IMR-90 (cell line): Measurements from ENCODE around the gene FSIP1. TPM values are rescaled to one million over a fixed set of nuclear protein-coding genes. Genes with fewer than 3 reads are reported as not detected.

ENCODE experiments used
- ATAC-seq: fragments of 200-7000 bp; cut with Tn5 transposase; 2 replicates; pipeline ENCODE4 v1.9.1; 2020; ENCODE audit warnings: low read depth, mild to moderate bottlenecking, moderate library complexity
- BruUV-seq: library from RNA; stranded (reverse); fragments of 400-500 nt; replicated peaks from 2 replicates; lab custom pipeline; 2021; lab: Mats Ljungman, UMichigan
- CTCF ChIA-PET: fragments of 300-600 bp; formaldehyde crosslinking; extraction: SDS; loops from one replicate; lab custom pipeline; 2021; ENCODE audit warnings: antibody characterized with exemption; lab: Yijun Ruan, JAX
- POLR2A ChIA-PET: fragments of 300-600 bp; sonication (Branson Sonifier 250); formaldehyde crosslinking; loops from one replicate; lab custom pipeline; 2022; ENCODE audit warnings: antibody characterized with exemption; ENCODE audit not compliant: unreplicated experiment; lab: Charles Lee
- DNase-seq: peaks from one replicate; pipeline ENCODE4 v3.0.0; 2013
- H2AFZ ChIP-seq: replicated peaks from 2 replicates; pipeline ENCODE3; 2013; ENCODE audit warnings: low read length, mild to moderate bottlenecking; ENCODE audit not compliant: poor library complexity
- H2AK5ac ChIP-seq: 2 replicates; pipeline ENCODE4 v1.6.1; 2013; ENCODE audit warnings: low read depth, low read length, inconsistent platforms
- H2AK9ac ChIP-seq: replicated peaks from 2 replicates; pipeline ENCODE3; 2013; ENCODE audit warnings: mild to moderate bottlenecking, low read depth, low read length, moderate library complexity; ENCODE audit not compliant: poor library complexity
- H2BK120ac ChIP-seq: 2 replicates; pipeline ENCODE4 v1.6.1; 2013; ENCODE audit warnings: low read depth, low read length, inconsistent platforms
- H2BK15ac ChIP-seq: 3 replicates; pipeline ENCODE4 v1.6.1; 2013; ENCODE audit warnings: low read depth, low read length, inconsistent platforms
- H2BK20ac ChIP-seq: 2 replicates; pipeline ENCODE4 v1.6.1; 2013; ENCODE audit warnings: low read depth, mild to moderate bottlenecking, inconsistent platforms, low read length, moderate library complexity
- H2BK5ac ChIP-seq: 2 replicates; pipeline ENCODE4 v1.6.1; 2013; ENCODE audit warnings: mild to moderate bottlenecking, low read depth, low read length, inconsistent platforms; ENCODE audit not compliant: poor library complexity, severe bottlenecking
- H3K14ac ChIP-seq: replicated peaks from 2 replicates; pipeline ENCODE4 v1.6.1; 2013; ENCODE audit warnings: low read depth, low read length, inconsistent platforms
- H3K18ac ChIP-seq: 2 replicates; pipeline ENCODE4 v1.6.1; 2013; ENCODE audit warnings: low read depth, low read length, control low read depth
- H3K23ac ChIP-seq: 2 replicates; pipeline ENCODE4 v1.6.1; 2013; ENCODE audit warnings: low read depth, low read length, inconsistent platforms
- H3K27ac ChIP-seq: 2 replicates; pipeline ENCODE4 v1.5.1; 2013; ENCODE audit warnings: mild to moderate bottlenecking, control low read depth, low read length; ENCODE audit not compliant: insufficient read depth
- H3K27me3 ChIP-seq: 2 replicates; pipeline ENCODE4 v1.6.1; 2013; ENCODE audit warnings: low read length; ENCODE audit not compliant: control insufficient read depth, insufficient read depth
- H3K36me3 ChIP-seq: 2 replicates; pipeline ENCODE4 v1.6.1; 2013; ENCODE audit warnings: low read length, mixed read lengths; ENCODE audit not compliant: control insufficient read depth, insufficient read depth
- H3K4ac ChIP-seq: 2 replicates; pipeline ENCODE4 v1.6.1; 2013; ENCODE audit warnings: low read depth, low read length, inconsistent platforms
- H3K4me1 ChIP-seq: 2 replicates; pipeline ENCODE4 v1.6.1; 2013; ENCODE audit warnings: low read length, mixed read lengths; ENCODE audit not compliant: control insufficient read depth, insufficient read depth
- H3K4me2 ChIP-seq: 2 replicates; pipeline ENCODE4 v1.6.1; 2013; ENCODE audit warnings: low read depth, mild to moderate bottlenecking, control low read depth, low read length, moderate library complexity
- H3K4me3 ChIP-seq: 2 replicates; pipeline ENCODE4 v1.5.1; 2013; ENCODE audit warnings: low read depth, mild to moderate bottlenecking, control low read depth, low read length, moderate library complexity; ENCODE audit not compliant: insufficient read depth
- H3K56ac ChIP-seq: 2 replicates; pipeline ENCODE4 v1.6.1; 2013; ENCODE audit warnings: low read length, inconsistent platforms; ENCODE audit not compliant: insufficient read depth; ENCODE audit errors: extremely low read depth
- H3K79me1 ChIP-seq, 2 experiments: 2 replicates each; pipeline ENCODE4 v1.6.1; 2013; ENCODE audit warnings: low read length in 2 of 2, inconsistent platforms in 1 of 2, low read depth in 1 of 2
- H3K9ac ChIP-seq: 2 replicates; pipeline ENCODE4 v1.6.1; 2013; ENCODE audit warnings: low read depth, low read length, control low read depth
- H3K9me1 ChIP-seq: 2 replicates; pipeline ENCODE4 v1.6.1; 2013; ENCODE audit warnings: low read length, inconsistent platforms; ENCODE audit not compliant: insufficient read depth
- H3K9me3 ChIP-seq: 2 replicates; pipeline ENCODE4 v1.6.1; 2013; ENCODE audit warnings: low read length; ENCODE audit not compliant: control insufficient read depth, insufficient read depth
- H4K20me1 ChIP-seq: 2 replicates; pipeline ENCODE4 v1.6.1; 2013; ENCODE audit warnings: low read length, inconsistent platforms; ENCODE audit not compliant: insufficient read depth
- H4K5ac ChIP-seq: 2 replicates; pipeline ENCODE4 v1.6.1; 2013; ENCODE audit warnings: mild to moderate bottlenecking, low read depth, low read length, control low read depth
- H4K8ac ChIP-seq, 2 experiments: 2 replicates each; pipeline ENCODE4 v1.6.1; 2013; ENCODE audit warnings: low read depth in 2 of 2, low read length in 2 of 2, control low read depth in 1 of 2, inconsistent platforms in 1 of 2
- H4K91ac ChIP-seq: 2 replicates; pipeline ENCODE4 v1.6.1; 2013; ENCODE audit warnings: low read depth, low read length, inconsistent platforms; ENCODE audit not compliant: insufficient read depth
- BHLHE40 ChIP-seq: fragments of 150-350 bp; IDR thresholded peaks from 2 replicates; pipeline ENCODE4 v1.6.1; 2016; ENCODE audit warnings: mild to moderate bottlenecking, low read depth, low read length
- CEBPB ChIP-seq: IDR thresholded peaks from 2 replicates; pipeline ENCODE4 v1.6.1; 2012; ENCODE audit warnings: low read depth, low read length, improper control_type of control experiment
- CHD1 ChIP-seq: IDR thresholded peaks from 2 replicates; pipeline ENCODE4 v1.6.1; 2012; ENCODE audit warnings: low read depth, low read length, improper control_type of control experiment
- CTCF ChIP-seq: conservative IDR thresholded peaks from 2 replicates; pipeline ENCODE4 v1.5.1; 2012; ENCODE audit warnings: mild to moderate bottlenecking, low read depth, low read length, improper control_type of control experiment
- ELK1 ChIP-seq: fragments of 150-350 bp; IDR thresholded peaks from 2 replicates; pipeline ENCODE4 v1.6.1; 2016; ENCODE audit warnings: low read depth, mild to moderate bottlenecking, low read length, moderate library complexity, borderline replicate concordance
- FOS ChIP-seq: fragments of 150-350 bp; IDR thresholded peaks from 2 replicates; pipeline ENCODE4 v1.6.1; 2016; ENCODE audit warnings: low read depth, low read length
- MAFK ChIP-seq: IDR thresholded peaks from 2 replicates; pipeline ENCODE4 v1.6.1; 2012; ENCODE audit warnings: low read depth, low read length, improper control_type of control experiment
- MAZ ChIP-seq: IDR thresholded peaks from 2 replicates; pipeline ENCODE4 v1.6.1; 2012; ENCODE audit warnings: low read depth, mild to moderate bottlenecking, low read length, improper control_type of control experiment, moderate library complexity, borderline replicate concordance
- MXI1 ChIP-seq: IDR thresholded peaks from 2 replicates; pipeline ENCODE4 v1.6.1; 2012; ENCODE audit warnings: low read depth, mild to moderate bottlenecking, low read length, moderate library complexity, borderline replicate concordance
- NFE2L2 ChIP-seq: fragments of 150-350 bp; IDR thresholded peaks from 2 replicates; pipeline ENCODE4 v1.6.1; 2016; ENCODE audit warnings: low read depth, mild to moderate bottlenecking, low read length
- POLR2A ChIP-seq: IDR thresholded peaks from 2 replicates; pipeline ENCODE4 v1.6.1; 2012; ENCODE audit warnings: mild to moderate bottlenecking, low read depth, low read length
- RAD21 ChIP-seq: IDR thresholded peaks from 2 replicates; pipeline ENCODE4 v1.6.1; 2012; ENCODE audit warnings: low read length, improper control_type of control experiment
- RCOR1 ChIP-seq: IDR thresholded peaks from 2 replicates; pipeline ENCODE4 v1.6.1; 2012; ENCODE audit warnings: mild to moderate bottlenecking, low read length, improper control_type of control experiment; ENCODE audit not compliant: insufficient replicate concordance
- RFX5 ChIP-seq: IDR thresholded peaks from 2 replicates; pipeline ENCODE4 v1.8.0; 2012; ENCODE audit warnings: low read depth, mild to moderate bottlenecking, low read length, moderate library complexity
- SMC3 ChIP-seq: fragments of 150-350 bp; IDR thresholded peaks from 2 replicates; pipeline ENCODE4 v1.6.1; 2016; ENCODE audit warnings: low read depth, mild to moderate bottlenecking, antibody characterized with exemption, low read length, moderate library complexity
- USF2 ChIP-seq: fragments of 150-350 bp; IDR thresholded peaks from 2 replicates; pipeline ENCODE4 v1.6.1; 2017; ENCODE audit warnings: mild to moderate bottlenecking, antibody characterized with exemption, low read length, low read depth
- WGBS, 2 experiments: methylation state at CpG; one replicate each; pipeline versions ENCODE4 v1.1.5 to v1.1.7; 2013; ENCODE audit warnings: missing lambda C conversion rate in 2 of 2; ENCODE audit not compliant: insufficient read length in 1 of 2; ENCODE audit errors: extremely low coverage in 2 of 2; 5-methylcytosine and 5-hydroxymethylcytosine counted together
- dilution Hi-C: fragments of 300-500 bp; cut with HindIII; formaldehyde crosslinking; loops from one replicate; pipeline ENCODE4 v1.14.3; 2018; ENCODE audit warnings: low sequenced_read_pairs; ENCODE audit not compliant: unreplicated experiment
- in situ Hi-C: fragments of 300-500 bp; cut with MboI; formaldehyde crosslinking; loops from 3 replicates; pipeline ENCODE4 v1.14.3; 2019; ENCODE audit warnings: low sequenced_read_pairs, inconsistent platforms, mixed read lengths
- intact Hi-C: fragments of 100-400 bp; cut with micrococcal nuclease; formaldehyde crosslinking; loops from 2 replicates; pipeline ENCODE4 v1.10.0; 2022
- polyA plus RNA-seq, 3 experiments: library from polyadenylated mRNA; depleted of rRNA; stranded (reverse); fragments of >200 nt; gene quantifications; 2 replicates each; pipeline ENCODE4 v1.2.3, GENCODE V29; 2012; ENCODE audit warnings: low replicate concordance in 1 of 3
- total RNA-seq: library from RNA; depleted of rRNA; stranded (reverse); fragments of >200 nt; gene quantifications from 2 replicates; pipeline ENCODE4 v1.2.3, GENCODE V29; 2012

The FSIP1 gene
- total and polyA plus RNA-seq, 2 of the 4 experiments (the other 2 are of a cell fraction): 0.10 to 0.18 TPM

- ChIA-PET POLR2A (no interaction called here), CTCF (no interaction called here)
- no peaks in the 10 kb centered on the region for H3K79me1 ChIP-seq
- H2AK5ac ChIP-seq: no peak overlapping the region
- H3K9me3 ChIP-seq: no peaks in the 10 kb centered on the region
- in situ Hi-C loops (no loop called here), dilution Hi-C loops (no loop called here), intact Hi-C loops (no loop called here)
- no TSS peak for BruUV-seq
- no peak overlapping the region for H3K56ac ChIP-seq
- WGBS, 2 experiments: 28 to 100% methylated on average over 1 to 4 of the region's 6 CpGs
- H3K9ac ChIP-seq: no peak overlapping the region
- no peak overlapping the region for H4K91ac ChIP-seq
- no peak overlapping the region for H4K5ac ChIP-seq
- H2AK9ac ChIP-seq: no peak overlapping the region
- H4K20me1 ChIP-seq: no peaks in the 10 kb centered on the region
- H3K27me3 ChIP-seq: no peaks in the 10 kb centered on the region
- no peak overlapping the region for H2BK15ac ChIP-seq
- no peak overlapping the region for H3K18ac ChIP-seq
- no peak overlapping the region for H3K14ac ChIP-seq
- H4K8ac ChIP-seq: no peak overlapping the region
- ATAC-seq: no peak
- no peak overlapping the region for H3K4me2 ChIP-seq
- H2AFZ ChIP-seq: no peak overlapping the region
- no peak overlapping the region for H3K4ac ChIP-seq
- no peak overlapping the region for H3K27ac ChIP-seq
- no peak overlapping the region for H2BK120ac ChIP-seq
- no peak overlapping the region for H3K4me3 ChIP-seq
- no peaks in the 10 kb centered on the region for H3K9me1 ChIP-seq
- no peak for DNase-seq
- TF ChIP-seq CTCF (no peak), FOS (no peak), RCOR1 (no peak), MXI1 (no peak), ELK1 (no peak), SMC3 (no peak), RAD21 (no peak), MAZ (no peak), USF2 (no peak), BHLHE40 (no peak), MAFK (no peak), RFX5 (no peak), CHD1 (no peak), NFE2L2 (no peak), CEBPB (no peak), POLR2A (no peak)
- H2BK20ac ChIP-seq: no peak overlapping the region
- H3K4me1 ChIP-seq: no peaks in the 10 kb centered on the region
- no peak overlapping the region for H2BK5ac ChIP-seq
- H3K36me3 ChIP-seq: no peaks in the 10 kb centered on the region
- no peak overlapping the region for H3K23ac ChIP-seq
These were observed 132.9 kb downstream of the FSIP1 start for GRCh38 chr15:39649757-39650156.
